Activated T-helper 2 cell treated with anti-CD3 and anti-CD28 coated beads, Interferon-gamma antibody, Interleukin-2, Interleukin-4, amounts not matched to agents 10 μg/mL and 5 μg/mL and 100 μg/mL, durations not matched to agents 14 hours and 24 hours and 36 hours (primary cell): ENCODE measurements around the gene POLG2. TPM values are rescaled to one million over a fixed set of nuclear protein-coding genes. Genes with fewer than 3 reads are reported as not detected.

Experiments
- DNase-seq: peaks from one replicate; pipeline ENCODE4 v3.0.0; 2021; ENCODE audit warnings: low spot score
- H3K27ac Mint-ChIP-seq: one replicate; pipeline ENCODE4 v1.8.0; 2021; ENCODE audit warnings: mixed read lengths
- H3K27me3 Mint-ChIP-seq: one replicate; pipeline ENCODE4 v1.8.0; 2021; ENCODE audit warnings: low read depth, mixed read lengths
- H3K36me3 Mint-ChIP-seq: one replicate; pipeline ENCODE4 v1.8.0; 2021; ENCODE audit warnings: low read depth, mixed read lengths
- H3K4me1 Mint-ChIP-seq: one replicate; pipeline ENCODE4 v1.8.0; 2021; ENCODE audit warnings: low read depth, mixed read lengths
- H3K4me3 Mint-ChIP-seq: one replicate; pipeline ENCODE4 v1.8.0; 2021; ENCODE audit warnings: low read depth, mild to moderate bottlenecking, moderate library complexity, mixed read lengths
- H3K9me3 Mint-ChIP-seq: one replicate; pipeline ENCODE4 v1.8.0; 2021; ENCODE audit warnings: mixed read lengths
- intact Hi-C: fragments of 100-400 bp; cut with micrococcal nuclease; formaldehyde crosslinking; loops from one replicate; pipeline ENCODE4 v1.15.1; 2023
- total RNA-seq: library from RNA; stranded (reverse); gene quantifications from 2 replicates; pipeline ENCODE4 v1.2.3, GENCODE V29; 2022

Gene POLG2
- 29.6 and 33.8 TPM in 2 replicates for total RNA-seq

DNA sequence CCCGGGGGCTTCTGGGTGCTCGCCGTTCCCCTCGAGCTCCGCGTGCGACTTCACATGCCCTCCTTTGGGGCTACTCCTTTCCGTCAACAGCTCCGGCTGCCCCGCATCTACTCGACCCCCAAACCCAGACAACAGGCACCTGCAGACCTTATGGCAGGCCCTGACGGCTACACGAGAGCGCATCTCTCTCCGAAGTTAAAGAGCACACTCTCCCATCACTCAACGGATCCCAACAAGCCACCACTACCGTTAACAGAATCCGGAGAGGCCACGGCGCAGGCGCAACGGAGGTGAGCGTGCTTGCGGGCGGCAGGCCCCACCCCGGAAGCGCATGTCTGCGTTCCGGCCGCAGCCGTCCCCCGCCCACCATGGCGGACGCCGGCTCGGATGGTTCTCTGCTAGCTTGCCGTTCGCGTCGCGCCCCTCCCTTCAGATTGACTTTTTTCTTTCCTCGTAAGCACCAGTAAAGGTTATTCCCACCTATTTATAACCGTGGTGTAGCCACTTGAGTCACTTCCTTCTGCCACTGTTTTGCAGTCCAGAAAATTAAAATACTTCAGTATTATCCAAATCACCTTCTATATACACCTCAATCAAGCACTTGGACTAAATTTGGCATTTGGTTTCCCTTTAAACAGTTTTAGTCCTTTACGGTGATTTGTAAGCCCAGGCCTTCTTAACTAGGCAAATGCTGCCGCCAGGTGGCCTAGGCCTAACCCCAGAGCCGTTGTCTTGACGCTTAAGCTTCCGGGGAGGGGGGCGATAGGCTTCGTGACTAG lies at the start of gene POLG2:
TSS of gene POLG2 (minus strand) at position 269 of the 779 bp plus-strand sequence. CDS start at position 183, 86 bp downstream.
- intact Hi-C loops, result loop anchor here (1.0 to 2.0 kb wide), 3 partner anchors 9 to 164 kb away; partner anchors contain the start of genes CEP95 and DDX5
- Mint-ChIP-seq H3K27ac (peak within 1 kb of the TSS; percentile 96), H3K36me3 (peaks cover 74% of the 10 kb centered on the region), H3K9me3 (no peaks in the 10 kb centered on the region), H3K4me1 (peaks cover 60% of the 10 kb centered on the region), H3K4me3 (peak within 1 kb of the TSS; percentile 99), H3K27me3 (no peaks in the 10 kb centered on the region)
- DNase-seq, result peak; percentile 95

DNA sequence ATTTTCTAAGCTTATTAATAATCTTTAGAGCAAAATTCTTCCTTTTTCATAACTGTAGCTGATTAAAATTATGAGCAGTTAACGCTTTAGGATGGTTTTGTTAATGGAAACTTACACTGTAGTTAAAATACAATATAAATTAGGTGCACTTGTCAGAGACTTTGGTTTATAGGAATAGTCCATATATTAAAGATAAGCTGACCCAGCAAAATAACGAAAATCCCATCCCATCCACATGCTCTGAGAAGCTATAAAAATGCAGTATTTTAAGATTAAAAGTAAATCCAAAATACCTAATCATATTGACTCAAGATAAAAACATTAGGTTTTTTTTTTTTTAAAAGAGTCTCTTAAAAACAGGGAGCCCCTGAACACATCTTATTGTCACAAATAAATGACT lies 47.9 kb upstream of the POLG2 start:
- Mint-ChIP-seq H3K4me3 (no peak overlapping the region), H3K27me3 (no peaks in the 10 kb centered on the region), H3K27ac (no peak overlapping the region), H3K9me3 (no peaks in the 10 kb centered on the region), H3K4me1 (no peaks in the 10 kb centered on the region), H3K36me3 (peaks cover 39% of the 10 kb centered on the region)
- intact Hi-C loops, result no loop called here
- no peak for DNase-seq

DNA sequence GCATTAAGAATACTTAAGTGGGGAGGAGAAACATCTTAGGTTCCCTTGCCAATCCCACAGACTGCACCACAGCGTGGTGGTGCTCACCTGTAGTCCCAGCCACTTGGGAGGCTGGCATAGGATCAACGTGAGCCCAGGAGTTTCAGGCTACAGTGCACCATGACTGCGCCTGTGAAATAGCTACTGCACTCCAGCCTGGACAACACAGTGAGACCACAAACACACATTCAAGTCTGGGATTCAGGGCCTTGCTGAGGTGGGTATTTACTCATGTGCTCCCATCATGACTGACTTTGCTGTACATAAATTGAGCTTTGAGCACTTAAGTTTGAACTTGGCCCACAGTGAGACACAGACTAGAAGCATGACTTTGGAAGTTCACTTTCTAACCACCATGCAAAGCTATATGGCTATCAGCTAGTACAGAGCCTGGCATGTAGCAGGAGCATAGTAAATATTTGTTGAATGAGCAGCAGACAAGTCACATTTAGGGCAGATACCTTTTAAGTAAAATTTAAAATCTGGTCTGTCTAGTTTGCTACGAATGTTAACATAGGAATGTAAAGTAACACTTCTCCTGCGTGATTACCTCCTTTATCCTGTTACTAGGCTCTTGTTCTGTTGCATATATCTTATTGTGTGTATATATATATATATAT lies 43.4 kb upstream of the POLG2 start:
- Mint-ChIP-seq H3K4me1 (peaks cover 2% of the 10 kb centered on the region), H3K27me3 (no peaks in the 10 kb centered on the region), H3K27ac (no peak overlapping the region), H3K36me3 (peaks cover 52% of the 10 kb centered on the region), H3K4me3 (no peak overlapping the region), H3K9me3 (no peaks in the 10 kb centered on the region)
- DNase-seq, result no peak
- intact Hi-C loops, result no loop called here

DNA sequence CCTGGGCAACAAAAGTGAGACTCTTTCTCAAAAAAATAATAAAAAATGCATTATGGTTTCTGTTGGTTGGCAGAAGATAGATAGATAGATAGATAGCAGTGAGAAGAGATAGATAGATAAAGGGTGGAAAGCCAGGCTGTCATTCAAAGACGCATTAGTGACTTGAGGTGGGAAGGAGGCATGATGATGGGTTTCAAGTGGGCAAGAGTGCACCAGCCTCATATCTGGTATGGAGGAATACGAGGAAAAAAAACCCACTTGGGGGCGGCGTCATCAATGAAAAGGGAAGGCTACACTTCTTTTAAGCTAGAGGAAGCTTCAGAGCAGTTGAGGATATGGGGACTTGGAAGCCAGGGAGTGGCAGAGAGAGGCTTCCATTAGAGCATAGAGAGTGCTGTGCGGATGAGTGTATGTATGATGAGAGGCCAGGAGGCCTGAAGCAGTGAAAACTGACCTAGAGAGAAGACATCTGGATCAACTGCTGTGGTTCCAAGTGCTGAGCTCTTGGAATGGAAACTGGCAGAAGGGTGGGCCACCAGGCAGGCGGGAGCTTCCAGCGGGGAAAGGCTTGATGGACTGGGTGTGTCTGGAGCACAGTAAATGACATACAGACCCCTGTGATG lies 41.8 kb upstream of the POLG2 start:
- DNase-seq, result no peak
- H3K4me1 Mint-ChIP-seq, result peaks cover 5% of the 10 kb centered on the region

DNA sequence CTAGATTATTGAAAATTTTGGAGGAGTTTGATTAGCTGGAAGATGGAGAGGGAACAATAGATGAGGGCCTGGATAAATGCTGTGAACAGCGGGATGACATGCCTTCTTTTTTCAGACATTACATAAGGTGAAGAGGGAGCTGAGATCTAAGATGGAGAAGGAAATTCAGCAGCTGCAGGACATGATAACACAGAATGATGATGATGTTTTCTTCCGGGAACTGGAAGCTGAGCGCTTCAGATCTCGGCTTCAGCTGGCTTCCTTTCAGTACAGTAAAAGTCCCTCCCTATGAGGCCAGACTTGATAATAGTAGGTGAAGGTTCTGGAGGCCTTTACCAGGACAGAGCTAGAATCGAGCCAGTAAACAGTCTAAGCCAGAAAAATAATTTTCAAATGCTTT lies 40.6 kb upstream of the POLG2 start:
- H3K27me3 Mint-ChIP-seq, result no peaks in the 10 kb centered on the region
- H3K27ac Mint-ChIP-seq, result no peak overlapping the region
- H3K4me3 Mint-ChIP-seq, result no peak overlapping the region
- no peak for DNase-seq
- H3K36me3 Mint-ChIP-seq, result peaks cover 61% of the 10 kb centered on the region
- peaks cover 7% of the 10 kb centered on the region for H3K4me1 Mint-ChIP-seq
- no peaks in the 10 kb centered on the region for H3K9me3 Mint-ChIP-seq
- intact Hi-C loops, result no loop called here

More for the DNA sequence above, 41.8 kb upstream of the POLG2 start:
- no peaks in the 10 kb centered on the region for H3K9me3 Mint-ChIP-seq
- peaks cover 56% of the 10 kb centered on the region for H3K36me3 Mint-ChIP-seq
- H3K27me3 Mint-ChIP-seq, result no peaks in the 10 kb centered on the region
- H3K4me3 Mint-ChIP-seq, result no peak overlapping the region
- intact Hi-C loops, result no loop called here
- no peak overlapping the region for H3K27ac Mint-ChIP-seq

DNA sequence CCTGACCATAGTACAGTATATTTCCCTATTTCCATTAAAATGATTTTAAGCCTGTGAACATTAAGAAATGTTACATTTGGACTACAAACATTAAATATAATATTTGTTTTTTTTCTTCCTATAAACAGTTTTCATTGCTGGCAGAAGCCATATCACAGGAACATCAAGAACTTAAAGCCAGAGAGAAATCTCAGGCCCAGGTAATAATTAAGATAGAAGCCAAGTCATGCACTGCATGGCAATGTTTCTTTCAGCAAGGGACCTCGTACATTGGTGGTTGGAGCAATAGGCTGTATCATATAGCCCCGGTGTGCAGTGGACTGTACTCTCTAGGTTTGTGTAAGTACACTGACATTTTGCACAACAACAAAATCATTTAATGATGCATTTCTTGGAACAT lies 40.1 kb upstream of the POLG2 start:
- Mint-ChIP-seq H3K4me3 (no peak overlapping the region), H3K4me1 (peaks cover 7% of the 10 kb centered on the region), H3K36me3 (peaks cover 64% of the 10 kb centered on the region), H3K27ac (no peak overlapping the region), H3K9me3 (no peaks in the 10 kb centered on the region), H3K27me3 (no peaks in the 10 kb centered on the region)
- intact Hi-C loops, result no loop called here
- DNase-seq, result no peak

DNA sequence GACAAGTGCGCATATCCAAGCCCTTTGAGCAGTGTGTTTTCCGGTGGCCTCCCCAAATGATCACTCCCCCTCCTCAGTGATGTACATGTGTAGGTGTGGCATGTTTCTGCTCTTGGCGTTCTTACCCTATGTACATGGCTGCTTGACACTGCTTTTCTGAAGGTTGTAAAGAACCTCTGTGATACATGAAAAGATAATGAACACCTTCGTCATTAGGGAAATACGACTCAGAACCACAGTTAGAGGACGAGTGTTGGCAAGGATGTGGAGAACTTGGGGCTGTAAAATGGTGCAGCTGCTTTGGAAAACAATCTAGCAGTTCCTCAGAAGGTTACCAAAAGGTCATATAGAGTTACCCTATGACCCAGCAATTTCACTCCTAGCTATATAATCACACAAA lies 38.5 kb upstream of the POLG2 start:
- intact Hi-C loops, result no loop called here
- Mint-ChIP-seq H3K27ac (no peak overlapping the region), H3K4me1 (peaks cover 9% of the 10 kb centered on the region), H3K36me3 (peaks cover 74% of the 10 kb centered on the region), H3K27me3 (no peaks in the 10 kb centered on the region), H3K4me3 (no peak overlapping the region), H3K9me3 (no peaks in the 10 kb centered on the region)
- no peak for DNase-seq

DNA sequence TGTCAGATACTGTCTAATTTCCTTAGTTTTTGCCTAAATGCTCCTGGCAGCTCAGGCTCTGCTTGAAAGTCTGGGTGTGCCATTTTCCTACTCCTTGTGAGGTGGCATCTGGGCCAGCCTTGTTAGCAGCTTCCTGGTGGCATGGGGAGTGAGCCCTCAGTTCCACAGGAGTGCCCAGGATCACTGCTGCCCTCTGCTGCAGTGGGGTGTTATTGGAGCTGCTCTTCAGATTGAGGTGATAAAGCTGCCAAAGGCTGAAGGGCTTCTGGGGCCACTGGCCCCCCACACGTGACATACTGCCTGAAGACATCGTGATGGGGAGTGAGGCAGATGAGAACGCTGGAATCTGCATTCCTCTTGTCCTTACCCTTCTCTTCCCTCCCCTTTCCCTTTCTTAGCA lies 37.3 kb upstream of the POLG2 start:
- Mint-ChIP-seq H3K9me3 (no peaks in the 10 kb centered on the region), H3K27me3 (no peaks in the 10 kb centered on the region), H3K27ac (peak overlapping the region; percentile 34), H3K4me3 (no peak overlapping the region), H3K4me1 (peaks cover 9% of the 10 kb centered on the region), H3K36me3 (peaks cover 74% of the 10 kb centered on the region)
- no peak for DNase-seq
- intact Hi-C loops, result no loop called here

DNA sequence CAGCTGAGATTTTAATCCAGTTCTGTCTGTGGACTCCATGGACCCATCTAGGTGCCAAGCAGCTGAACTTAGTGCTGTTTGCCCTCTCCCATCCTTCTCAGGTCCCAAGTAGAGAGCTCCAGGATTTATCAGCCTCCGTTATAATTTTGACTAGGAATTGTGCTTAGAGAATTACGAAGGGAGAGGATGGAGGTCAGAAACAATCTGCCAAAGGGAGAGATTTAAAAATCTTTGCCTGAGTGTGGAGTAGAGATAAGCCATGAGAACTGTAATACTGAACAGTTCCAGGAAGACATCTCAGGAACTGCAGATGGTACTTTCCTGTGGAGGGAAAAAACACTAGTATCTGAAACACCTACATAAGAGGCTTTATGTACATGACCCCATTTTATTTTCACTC lies 36.9 kb upstream of the POLG2 start:
- no peaks in the 10 kb centered on the region for H3K9me3 Mint-ChIP-seq

DNA sequence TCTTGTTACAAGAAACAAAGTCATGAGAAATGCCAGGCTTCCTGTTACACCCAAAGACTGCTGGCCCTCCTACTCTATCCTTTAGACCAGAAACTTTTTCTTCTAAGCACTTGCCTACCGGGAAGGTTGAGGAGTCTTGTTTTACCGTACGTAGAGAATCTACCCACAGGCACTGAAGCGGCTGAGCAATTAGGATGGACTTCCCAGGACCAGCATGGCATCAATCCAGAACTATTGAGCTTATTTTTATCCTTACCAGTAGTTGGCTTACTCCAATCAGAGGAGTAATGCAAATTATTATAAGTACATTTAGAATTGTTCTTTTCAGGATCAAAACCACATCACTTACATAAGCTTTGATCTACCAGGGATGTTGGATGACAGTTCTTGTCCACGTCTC lies 35.6 kb upstream of the POLG2 start:
- DNase-seq, result no peak
- peaks cover 79% of the 10 kb centered on the region for H3K36me3 Mint-ChIP-seq
- no peak overlapping the region for H3K27ac Mint-ChIP-seq
- H3K4me1 Mint-ChIP-seq, result peaks cover 9% of the 10 kb centered on the region
- no peak overlapping the region for H3K4me3 Mint-ChIP-seq
- intact Hi-C loops, result no loop called here
- H3K9me3 Mint-ChIP-seq, result no peaks in the 10 kb centered on the region
- H3K27me3 Mint-ChIP-seq, result no peaks in the 10 kb centered on the region

More for the DNA sequence above, 36.9 kb upstream of the POLG2 start:
- intact Hi-C loops, result no loop called here
- Mint-ChIP-seq H3K4me3 (no peak overlapping the region), H3K36me3 (peaks cover 74% of the 10 kb centered on the region), H3K27ac (peak overlapping the region; percentile 34), H3K27me3 (no peaks in the 10 kb centered on the region), H3K4me1 (peaks cover 9% of the 10 kb centered on the region)
- DNase-seq, result no peak

DNA sequence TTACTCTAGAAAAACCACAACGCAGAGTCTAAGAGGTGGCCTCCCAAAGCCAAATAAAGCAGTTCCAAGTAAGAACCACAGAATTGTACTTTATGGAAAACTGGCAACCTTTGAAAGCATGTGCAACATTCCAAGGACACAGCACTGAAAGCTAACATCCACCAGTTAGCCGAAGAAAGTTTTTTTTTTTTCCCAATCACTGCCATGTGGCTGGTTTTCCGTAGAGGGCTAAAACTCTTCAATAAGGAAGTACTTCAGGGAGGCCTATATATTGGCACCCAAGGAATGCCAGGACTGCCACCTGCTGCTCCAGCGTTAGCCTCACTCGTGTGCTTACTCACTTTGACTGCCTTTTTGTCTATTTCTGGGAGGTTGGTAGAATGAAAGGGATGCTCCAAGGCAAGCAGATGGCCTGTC lies 35.1 kb upstream of the POLG2 start:
- no peak overlapping the region for H3K27ac Mint-ChIP-seq
- H3K27me3 Mint-ChIP-seq, result no peaks in the 10 kb centered on the region
- no peak overlapping the region for H3K4me3 Mint-ChIP-seq
- DNase-seq, result no peak
- H3K9me3 Mint-ChIP-seq, result no peaks in the 10 kb centered on the region
- peaks cover 9% of the 10 kb centered on the region for H3K4me1 Mint-ChIP-seq
- intact Hi-C loops, result no loop called here
- peaks cover 79% of the 10 kb centered on the region for H3K36me3 Mint-ChIP-seq

DNA sequence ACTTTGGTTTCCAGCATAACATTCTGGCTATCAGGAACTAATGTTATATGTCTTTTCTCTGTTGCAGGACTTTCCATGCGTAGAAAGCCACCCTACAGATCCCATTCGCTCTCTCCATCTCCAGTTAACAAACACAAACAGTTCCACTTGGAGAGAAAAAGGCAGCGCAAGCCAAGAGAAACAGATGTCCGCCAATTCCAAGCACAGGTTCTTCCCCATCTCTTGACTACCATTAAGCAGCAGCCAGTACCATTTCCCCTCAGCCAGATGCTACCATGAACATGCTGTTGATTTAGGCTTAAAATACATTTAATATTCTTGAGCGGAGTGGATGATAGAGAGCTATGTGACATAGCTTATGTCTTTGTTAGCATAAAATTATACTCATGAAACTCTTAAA lies 32.4 kb upstream of the POLG2 start:
- H3K27me3 Mint-ChIP-seq, result no peaks in the 10 kb centered on the region
- no peaks in the 10 kb centered on the region for H3K9me3 Mint-ChIP-seq
- no peak overlapping the region for H3K27ac Mint-ChIP-seq
- no peak for DNase-seq
- H3K4me3 Mint-ChIP-seq, result no peak overlapping the region
- intact Hi-C loops, result no loop called here
- H3K36me3 Mint-ChIP-seq, result peaks cover 79% of the 10 kb centered on the region
- peaks cover 7% of the 10 kb centered on the region for H3K4me1 Mint-ChIP-seq

DNA sequence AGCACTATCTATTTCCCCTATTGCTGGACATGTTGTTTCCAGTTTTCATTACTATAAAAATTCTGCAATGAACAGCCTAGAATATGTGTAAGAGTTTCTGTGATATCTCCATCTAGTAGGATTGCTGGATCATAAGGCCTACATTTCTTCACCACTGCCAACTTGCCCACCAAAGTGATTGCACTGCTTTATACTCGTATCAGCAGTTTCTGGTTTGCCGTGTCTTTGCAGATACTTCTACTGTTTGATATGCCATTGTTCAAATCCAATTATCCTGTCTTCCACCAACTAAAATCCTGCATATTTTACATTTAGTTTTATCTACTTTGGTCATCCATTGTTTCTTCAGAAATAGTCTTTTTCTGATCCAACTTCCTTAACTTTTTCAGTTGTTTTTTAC lies 31.1 kb upstream of the POLG2 start:
- no peak overlapping the region for H3K27ac Mint-ChIP-seq
- H3K36me3 Mint-ChIP-seq, result peaks cover 75% of the 10 kb centered on the region
- intact Hi-C loops, result no loop called here
- no peaks in the 10 kb centered on the region for H3K27me3 Mint-ChIP-seq
- no peak overlapping the region for H3K4me3 Mint-ChIP-seq
- no peak for DNase-seq
- H3K4me1 Mint-ChIP-seq, result peaks cover 2% of the 10 kb centered on the region
- H3K9me3 Mint-ChIP-seq, result no peaks in the 10 kb centered on the region
